ENCODE results near the gene PAPLN.
A peak's percentile ranks its signal among the peaks of the same experiment; 100 is the strongest.
"Not testable (repeated sequence)": the region's sequence is repeated elsewhere in the genome, so short reads cannot be mapped to it uniquely, and the experiment has no call there.

Gene PAPLN

GRCh38 chr14:73237219-73237785, at the start of gene PAPLN:
PAPLN (plus strand) TSS chr14:73237506; CDS start chr14:73239779, 2,273 bp downstream.
- DNase-seq = peak; percentile 23

DNA sequence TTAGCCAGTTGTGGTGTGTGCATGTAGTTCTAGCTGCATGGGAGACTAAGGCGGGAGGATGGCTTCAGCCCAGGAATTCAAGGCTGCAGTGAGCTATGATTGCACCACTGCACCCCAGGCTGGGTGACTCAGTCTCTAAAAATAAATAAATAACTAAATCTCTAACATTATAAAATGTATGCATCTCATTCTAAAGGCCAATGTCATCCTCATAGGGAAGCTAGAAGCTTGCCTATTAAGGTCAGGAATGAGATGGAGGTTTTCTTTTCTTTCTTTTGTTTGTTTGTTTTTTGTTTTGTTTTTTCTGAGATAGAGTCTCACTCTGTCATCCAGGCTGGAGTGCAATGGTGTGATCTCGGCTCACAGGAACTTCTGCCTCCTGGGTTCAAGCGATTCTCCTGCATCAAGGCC, 48.8 kb upstream of the PAPLN start:
- DNase-seq = no peak

- DNase-seq = no peak
These were observed 47.7 kb upstream of the PAPLN start for GRCh38 chr14:73189651-73190050.

GRCh38 chr14:73191441-73191840, 45.9 kb upstream of the PAPLN start:
- no peak for DNase-seq

- DNase-seq = not testable (repeated sequence)
These were observed 43.0 kb upstream of the PAPLN start for GRCh38 chr14:73194306-73194705.

- no peak for DNase-seq
These were observed 39.1 kb upstream of the PAPLN start for GRCh38 chr14:73198253-73198652.

- no peak for DNase-seq
These were observed 33.8 kb upstream of the PAPLN start for GRCh38 chr14:73203527-73203926.

GRCh38 chr14:73207615-73208014, 29.7 kb upstream of the PAPLN start:
- DNase-seq = no peak

DNA sequence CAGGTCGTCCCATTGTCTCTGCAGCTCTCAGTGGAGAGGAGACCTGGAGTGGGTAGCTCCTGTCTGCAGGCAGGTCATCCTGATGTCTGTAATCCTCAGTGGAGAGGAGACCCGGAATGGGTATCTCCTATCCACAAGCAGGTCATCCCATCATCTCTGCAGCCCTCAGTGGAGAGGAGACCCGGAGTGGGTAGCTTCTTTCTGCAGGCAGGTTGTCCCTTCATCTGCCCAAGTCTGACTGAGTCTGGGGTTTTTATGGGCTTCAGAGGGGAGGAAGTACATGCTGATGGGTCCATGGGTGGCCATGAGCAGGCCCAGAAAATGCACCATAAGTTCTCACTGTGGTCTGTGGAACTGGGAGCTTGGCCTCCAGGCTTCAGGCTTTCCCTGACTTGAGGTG, 28.9 kb upstream of the PAPLN start:
- DNase-seq = no peak

DNA sequence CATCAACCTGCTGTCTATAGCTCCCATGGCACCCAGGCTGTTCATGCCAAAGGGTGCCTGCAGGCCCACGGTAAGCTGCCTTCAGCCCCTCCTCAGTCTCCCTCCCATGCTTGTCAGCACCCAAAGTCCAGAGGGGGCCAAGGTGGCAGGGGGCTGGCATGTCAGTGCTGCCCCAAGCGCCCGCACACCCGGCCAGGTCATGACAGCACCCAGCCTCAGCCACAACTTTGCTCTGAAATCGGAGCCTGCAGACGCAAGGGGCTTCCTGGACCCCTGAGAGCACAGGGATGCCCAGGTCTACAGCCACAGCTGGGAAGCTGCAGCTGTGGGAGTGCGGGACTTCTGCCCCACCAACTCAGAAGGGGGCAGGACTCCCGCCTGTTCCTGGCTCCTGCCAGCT, 28.5 kb upstream of the PAPLN start:
- DNase-seq = no peak

- DNase-seq = no peak
These were observed 27.4 kb upstream of the PAPLN start for GRCh38 chr14:73209953-73210352.

GRCh38 chr14:73211251-73212040, 25.9 kb upstream of the PAPLN start:
- DNase-seq = no peak

DNA sequence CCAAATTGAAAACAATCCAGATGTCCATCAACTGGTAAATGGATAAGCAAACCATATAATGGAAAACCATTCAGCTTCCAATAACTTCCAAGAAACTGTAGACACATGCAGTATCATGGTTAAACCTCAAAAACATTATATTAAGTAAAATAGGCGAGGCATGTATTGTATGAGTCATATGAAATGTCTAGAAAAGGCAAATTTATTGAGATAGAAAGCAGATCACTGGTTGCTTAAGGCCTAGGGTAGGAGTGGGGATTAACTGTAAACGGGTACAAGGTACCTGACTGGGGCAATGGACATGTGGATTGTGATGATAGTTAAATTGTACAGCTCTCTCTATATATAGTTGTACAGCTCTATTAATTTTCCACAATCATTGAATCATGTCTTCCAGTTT, 21.3 kb upstream of the PAPLN start:
- DNase-seq = no peak

GRCh38 chr14:73217411-73217810, 19.9 kb upstream of the PAPLN start:
- no peak for DNase-seq

DNA sequence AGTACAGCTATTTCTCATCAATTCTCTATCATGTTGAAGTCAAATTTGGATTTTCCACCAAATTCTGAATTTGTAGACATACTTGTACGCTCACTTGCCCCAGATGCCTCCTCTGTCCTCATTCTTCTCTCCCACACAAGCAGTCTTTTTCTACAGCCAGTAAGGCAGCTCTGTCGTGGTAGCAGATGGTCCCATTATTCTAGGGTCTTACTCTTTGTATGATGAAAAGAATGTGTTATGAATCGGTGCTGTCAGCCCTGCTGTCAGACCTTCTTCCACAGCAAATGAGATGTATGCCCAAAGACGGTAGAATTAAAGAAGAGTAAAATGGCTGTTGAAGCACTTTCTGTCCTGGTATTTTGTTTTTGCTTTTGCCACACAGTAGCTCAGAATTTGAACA, 17.2 kb upstream of the PAPLN start:
- DNase-seq = no peak

DNA sequence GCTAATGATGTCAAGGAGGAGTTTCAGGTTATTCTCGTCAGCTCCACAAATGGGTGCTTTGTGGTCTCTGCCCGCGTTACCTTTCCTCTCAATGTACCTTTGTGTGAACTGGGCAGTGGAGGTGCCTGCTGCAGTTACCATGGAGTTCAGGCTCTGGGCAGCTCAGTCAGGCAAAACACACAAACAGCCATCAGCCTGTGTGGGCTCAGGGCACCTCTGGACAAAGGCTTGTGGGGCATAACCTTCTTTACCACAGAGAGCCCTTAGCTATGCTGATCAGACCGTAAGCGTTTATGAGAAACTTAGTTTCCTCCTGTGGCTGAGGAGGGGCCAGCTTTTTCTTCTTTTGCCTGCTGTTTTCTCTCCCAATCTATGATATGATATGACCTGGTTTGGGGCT, 16.7 kb upstream of the PAPLN start:
- no peak for DNase-seq

- DNase-seq = no peak
These were observed 15.4 kb upstream of the PAPLN start for GRCh38 chr14:73221945-73222344.

DNA sequence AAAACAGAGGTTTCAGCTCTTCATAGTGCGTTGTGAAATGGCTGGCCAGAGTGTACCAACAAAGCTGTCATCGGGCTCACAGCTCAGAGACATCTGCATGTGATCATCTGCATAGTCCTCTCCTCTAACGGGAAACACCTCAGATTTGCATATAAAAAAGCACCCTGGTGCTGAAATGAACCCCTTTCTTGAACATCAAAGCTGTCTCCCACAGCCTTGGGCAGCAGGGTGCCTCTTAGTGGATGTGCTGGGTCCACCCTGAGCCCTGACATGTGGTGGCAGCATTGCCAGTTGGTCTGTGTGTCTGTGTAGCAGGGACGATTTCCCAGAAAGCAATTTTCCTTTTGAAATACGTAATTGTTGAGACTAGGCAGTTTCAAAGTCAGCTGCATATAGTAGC, 14.3 kb upstream of the PAPLN start:
- DNase-seq = no peak

GRCh38 chr14:73225496-73225895, 11.8 kb upstream of the PAPLN start:
- no peak for DNase-seq

GRCh38 chr14:73227812-73228781, 9.2 kb upstream of the PAPLN start:
- DNase-seq = no peak

DNA sequence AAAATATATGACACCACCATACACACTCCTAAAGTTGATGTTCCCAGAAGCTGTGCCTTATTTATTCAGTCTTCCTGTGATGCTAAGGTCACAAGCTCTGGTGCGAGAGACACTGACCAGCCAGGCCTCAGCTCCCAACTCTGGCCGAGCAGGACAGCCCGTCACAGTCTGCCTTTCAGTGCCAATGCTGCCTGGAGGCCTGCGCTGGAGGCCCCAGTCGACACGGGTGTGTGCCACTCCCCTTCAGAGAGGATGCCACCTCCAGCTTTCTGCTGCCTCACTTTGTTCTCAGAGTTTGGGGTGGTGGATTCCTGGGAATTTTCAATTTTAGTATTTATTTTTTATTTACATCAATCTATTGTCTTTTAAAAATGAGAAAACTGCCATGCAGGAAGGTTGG, 7.3 kb upstream of the PAPLN start:
- no peak for DNase-seq

DNA sequence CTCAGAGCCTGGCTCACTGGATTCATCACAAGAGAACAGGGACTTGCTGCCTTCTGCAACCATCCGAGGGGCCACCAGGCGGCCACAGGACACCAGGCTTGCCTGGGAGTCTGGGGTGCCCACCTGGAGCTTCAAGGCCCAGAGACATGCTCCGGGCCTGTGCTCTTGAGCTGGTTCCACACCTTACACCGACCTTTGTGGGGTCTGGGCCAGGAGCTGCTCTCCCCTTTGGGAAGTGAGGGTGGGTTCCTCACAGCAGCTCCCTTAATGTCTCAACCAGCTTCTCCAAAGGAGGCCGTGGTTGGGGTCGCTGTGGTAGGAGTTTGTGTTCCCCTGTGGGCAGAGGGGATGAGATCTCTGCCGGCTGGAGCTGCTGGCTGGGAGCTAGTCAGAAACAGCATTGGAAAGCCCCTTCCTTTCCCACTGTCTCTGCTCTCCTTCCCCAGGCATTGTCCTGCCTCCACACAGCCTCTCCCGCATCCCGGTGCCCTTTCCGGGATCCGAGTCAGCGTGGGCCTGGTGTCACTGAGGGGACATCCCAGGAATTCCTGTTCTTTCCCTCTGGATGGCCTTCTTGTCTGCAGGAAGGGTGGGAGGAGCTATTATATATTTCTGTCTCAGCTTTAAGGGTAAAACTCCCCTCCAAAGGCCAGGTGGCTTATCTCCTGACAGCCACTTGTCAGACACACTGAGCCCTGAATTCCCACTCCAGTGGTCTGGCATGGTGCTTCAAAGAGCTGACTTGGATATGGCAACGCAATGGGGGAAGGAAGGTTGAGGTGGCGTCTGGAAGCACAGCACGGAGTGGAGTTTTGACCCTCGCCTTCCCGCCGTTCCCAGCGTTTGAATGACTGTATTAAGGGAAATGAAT, 5.1 kb upstream of the PAPLN start:
- no peak for DNase-seq

GRCh38 chr14:73232984-73233383, 4.3 kb upstream of the PAPLN start:
- no peak for DNase-seq
